ENCODE measurements around the gene TET1.

The TET1 gene

DNA sequence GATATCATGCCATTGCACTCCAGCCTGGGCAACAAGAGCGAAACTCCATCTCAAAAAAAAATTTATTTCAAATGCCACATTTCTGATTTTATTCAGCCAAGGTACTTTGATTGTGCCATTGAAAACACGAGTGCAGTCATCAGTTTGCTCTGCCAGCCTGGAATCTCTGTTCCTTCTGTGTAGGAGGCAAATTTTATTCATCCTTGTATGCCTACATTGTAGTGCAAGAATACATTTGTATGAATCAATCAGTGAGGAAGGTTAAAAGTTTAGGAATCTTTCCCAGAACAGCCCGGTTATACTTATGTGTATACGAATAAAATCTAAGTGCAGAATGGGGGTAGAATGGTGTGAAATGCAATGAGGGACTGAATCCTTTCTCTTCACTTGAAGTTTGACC, 886 bp upstream of the TET1 start:
- TF ChIP-seq, protein P1, sequence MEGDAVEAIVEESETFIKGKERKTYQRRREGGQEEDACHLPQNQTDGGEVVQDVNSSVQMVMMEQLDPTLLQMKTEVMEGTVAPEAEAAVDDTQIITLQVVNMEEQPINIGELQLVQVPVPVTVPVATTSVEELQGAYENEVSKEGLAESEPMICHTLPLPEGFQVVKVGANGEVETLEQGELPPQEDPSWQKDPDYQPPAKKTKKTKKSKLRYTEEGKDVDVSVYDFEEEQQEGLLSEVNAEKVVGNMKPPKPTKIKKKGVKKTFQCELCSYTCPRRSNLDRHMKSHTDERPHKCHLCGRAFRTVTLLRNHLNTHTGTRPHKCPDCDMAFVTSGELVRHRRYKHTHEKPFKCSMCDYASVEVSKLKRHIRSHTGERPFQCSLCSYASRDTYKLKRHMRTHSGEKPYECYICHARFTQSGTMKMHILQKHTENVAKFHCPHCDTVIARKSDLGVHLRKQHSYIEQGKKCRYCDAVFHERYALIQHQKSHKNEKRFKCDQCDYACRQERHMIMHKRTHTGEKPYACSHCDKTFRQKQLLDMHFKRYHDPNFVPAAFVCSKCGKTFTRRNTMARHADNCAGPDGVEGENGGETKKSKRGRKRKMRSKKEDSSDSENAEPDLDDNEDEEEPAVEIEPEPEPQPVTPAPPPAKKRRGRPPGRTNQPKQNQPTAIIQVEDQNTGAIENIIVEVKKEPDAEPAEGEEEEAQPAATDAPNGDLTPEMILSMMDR (IDR thresholded peaks at IDR 0.05; ENCODE audit: control insufficient read depth, extremely low read depth, insufficient read depth): no peak
- no peak for DNase-seq (ENCODE audit: low read depth)
- H3K4me3 ChIP-seq (ENCODE audit: low read depth, low read length): no peak overlapping the region

DNA sequence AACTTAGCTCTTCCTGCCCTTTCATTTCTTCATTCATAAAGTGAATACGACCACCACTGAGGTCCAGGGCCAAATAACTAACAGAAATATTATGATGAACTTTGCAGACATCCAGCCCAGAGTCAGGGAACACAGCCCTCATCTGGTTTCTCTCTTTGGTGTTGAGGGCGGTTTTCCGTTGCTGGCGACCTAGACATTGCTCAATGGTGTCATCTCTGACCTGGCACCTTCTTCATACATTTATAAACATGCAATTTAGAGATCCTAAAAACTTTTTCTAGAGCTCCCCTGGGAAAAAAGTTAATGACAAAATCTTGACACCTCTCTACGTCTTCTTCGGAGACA, 324 bp upstream of the TET1 start:
- no peak for DNase-seq (ENCODE audit: low read depth)
- TF ChIP-seq, protein P1 (IDR thresholded peaks at IDR 0.05; ENCODE audit: control insufficient read depth, extremely low read depth, insufficient read depth): no peak
- H3K4me3 ChIP-seq (ENCODE audit: low read depth, low read length): peak overlapping the region; percentile 58

GRCh38 chr10:68560943-68561864, 1.1 kb downstream of the TET1 start:
- TF ChIP-seq, protein P1 (IDR thresholded peaks at IDR 0.05; ENCODE audit: control insufficient read depth, extremely low read depth, insufficient read depth): no peak
- H3K4me3 ChIP-seq (ENCODE audit: low read depth, low read length): peak overlapping the region; percentile 58
- no peak for DNase-seq (ENCODE audit: low read depth)

GRCh38 chr10:68561865-68562649, 1.9 kb downstream of the TET1 start:
- no peak for DNase-seq (ENCODE audit: low read depth)
- TF ChIP-seq, protein P1 (IDR thresholded peaks at IDR 0.05; ENCODE audit: control insufficient read depth, extremely low read depth, insufficient read depth): no peak
- H3K4me3 ChIP-seq (ENCODE audit: low read depth, low read length): no peak overlapping the region

GRCh38 chr10:68562661-68563570, 2.8 kb downstream of the TET1 start:
- no peak for DNase-seq (ENCODE audit: low read depth)
- TF ChIP-seq, protein P1 (IDR thresholded peaks at IDR 0.05; ENCODE audit: control insufficient read depth, extremely low read depth, insufficient read depth): no peak
- no peak overlapping the region for H3K4me3 ChIP-seq (ENCODE audit: low read depth, low read length)

DNA sequence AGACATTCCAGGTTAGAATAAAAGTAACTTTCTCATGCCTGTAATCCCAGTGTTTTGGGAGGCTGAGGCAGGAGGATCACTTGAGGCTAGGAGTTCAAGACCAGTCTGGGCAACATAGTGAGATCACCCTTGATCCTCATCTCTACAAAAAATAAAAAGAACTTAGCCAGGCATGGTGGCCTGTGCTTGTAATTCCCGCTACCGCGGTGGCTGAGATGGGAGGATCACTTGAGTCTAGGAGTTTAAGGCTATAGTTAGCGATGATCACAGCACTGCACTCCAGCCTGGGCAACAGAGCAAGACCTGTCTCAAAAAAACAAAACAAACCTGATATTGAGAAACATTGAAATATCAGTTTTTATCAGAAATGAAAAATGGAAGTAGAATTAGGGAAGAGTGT, 4.6 kb downstream of the TET1 start:
- no peak overlapping the region for H3K4me3 ChIP-seq (ENCODE audit: low read depth, low read length)
- no peak for DNase-seq (ENCODE audit: low read depth)
- TF ChIP-seq, protein P1 (IDR thresholded peaks at IDR 0.05; ENCODE audit: control insufficient read depth, extremely low read depth, insufficient read depth): no peak
